H1 (cell line): ENCODE data around the gene MAGI2. TPM values are rescaled to one million over a fixed set of nuclear protein-coding genes. Genes with fewer than 3 reads are reported as not detected.

Experiments
- CTCF ChIA-PET: fragments of 300-600 bp; sonication (Branson Sonifier 250); formaldehyde crosslinking; loops from one replicate; lab custom pipeline; 2021; ENCODE audit not compliant: partially characterized antibody; lab: Charles Lee
- POLR2A ChIA-PET: fragments of 300-600 bp; sonication (Branson Sonifier 250); formaldehyde crosslinking; loops from one replicate; lab custom pipeline; 2021; ENCODE audit warnings: inconsistent platforms; ENCODE audit not compliant: partially characterized antibody; lab: Charles Lee
- DNase-seq, 2 experiments: peaks; one replicate each; pipeline versions ENCODE4 v3.0.0 to v3.0.0-alpha.2; 2010 to 2022; ENCODE audit warnings: low spot score in 2 of 2, low read depth in 1 of 2, mixed read lengths in 1 of 2
- FAIRE-seq: peaks from 2 replicates; lab custom pipeline; 2011; peaks lifted over from hg19 to GRCh38; lab: Jason Lieb, UNC
- H2AFZ ChIP-seq: 2 replicates; pipeline ENCODE4 v1.8.1; 2012; ENCODE audit warnings: low read length, inconsistent platforms
- H2AK5ac ChIP-seq: 2 replicates; pipeline ENCODE4 v1.6.1; 2013; ENCODE audit warnings: low read depth, low read length
- H2BK120ac ChIP-seq: replicated peaks from 2 replicates; pipeline ENCODE3; 2013; ENCODE audit warnings: low read depth, low read length, inconsistent platforms
- H2BK12ac ChIP-seq: 2 replicates; pipeline ENCODE4 v1.6.1; 2013; ENCODE audit warnings: low read depth, low read length
- H2BK15ac ChIP-seq: 2 replicates; pipeline ENCODE4 v1.6.1; 2013; ENCODE audit warnings: low read length
- H2BK20ac ChIP-seq: 2 replicates; pipeline ENCODE4 v1.6.1; 2013; ENCODE audit warnings: low read length
- H2BK5ac ChIP-seq: 2 replicates; pipeline ENCODE4 v1.6.1; 2013; ENCODE audit warnings: low read depth, low read length
- H3K14ac ChIP-seq: 2 replicates; pipeline ENCODE4 v1.6.1; 2013; ENCODE audit warnings: inconsistent platforms; ENCODE audit not compliant: insufficient read length
- H3K18ac ChIP-seq: 2 replicates; pipeline ENCODE4 v1.6.1; 2013; ENCODE audit warnings: low read length; ENCODE audit errors: extremely low read depth
- H3K23ac ChIP-seq: 2 replicates; pipeline ENCODE4 v1.6.1; 2013; ENCODE audit warnings: inconsistent platforms; ENCODE audit not compliant: insufficient read length
- H3K23me2 ChIP-seq: 2 replicates; pipeline ENCODE4 v1.6.1; 2013; ENCODE audit warnings: low read depth, low read length
- H3K27ac ChIP-seq: 2 replicates; pipeline ENCODE4 v1.6.1; 2011; ENCODE audit warnings: low read depth, low read length, inconsistent platforms
- H3K27me3 ChIP-seq, 4 experiments: replicated peaks in 1 of 4; 1 replicate in 1 of 4; 2 replicates in 3 of 4; pipeline versions ENCODE4 v1.6.1 to v1.8.1; 2011 to 2013; ENCODE audit warnings: low read length in 3 of 4, mild to moderate bottlenecking in 3 of 4, inconsistent platforms in 2 of 4, mixed read lengths in 2 of 4, moderate library complexity in 1 of 4; ENCODE audit not compliant: control insufficient read depth in 3 of 4, insufficient read depth in 3 of 4; ENCODE audit errors: extremely low read depth in 1 of 4
- H3K36me3 ChIP-seq, 4 experiments: 2 replicates each; pipeline versions ENCODE4 v1.6.1 to v1.8.1; 2011 to 2013; ENCODE audit warnings: mild to moderate bottlenecking in 4 of 4, low read length in 3 of 4, moderate library complexity in 2 of 4, control low read depth in 1 of 4, inconsistent platforms in 1 of 4; ENCODE audit not compliant: insufficient read depth in 4 of 4, control insufficient read depth in 2 of 4
- H3K4ac ChIP-seq: replicated peaks from 2 replicates; pipeline ENCODE3; 2013; ENCODE audit warnings: low read length, low read depth, mixed read lengths, inconsistent platforms; ENCODE audit not compliant: insufficient read length
- H3K4me1 ChIP-seq, 4 experiments: replicated peaks in 1 of 4; 1 replicate in 1 of 4; 2 replicates in 3 of 4; pipeline versions ENCODE4 v1.6.1 to v1.8.1; 2011 to 2013; ENCODE audit warnings: low read length in 3 of 4, inconsistent platforms in 2 of 4, mixed read lengths in 1 of 4; ENCODE audit not compliant: insufficient read depth in 4 of 4, control insufficient read depth in 3 of 4
- H3K4me2 ChIP-seq, 2 experiments: 2 replicates each; pipeline versions ENCODE4 v1.6.1 to v1.8.1; 2011 to 2013; ENCODE audit warnings: low read depth in 2 of 2, low read length in 2 of 2, control low read depth in 1 of 2, inconsistent platforms in 1 of 2, mild to moderate bottlenecking in 1 of 2; ENCODE audit not compliant: insufficient read depth in 1 of 2
- H3K4me3 ChIP-seq, 4 experiments: fragments of 200-600, 300-600 bp in 1 of 4; sonication (generic), shearing (Covaris generic), sonication (Bioruptor Twin) in 1 of 4; 2 replicates each; pipeline versions ENCODE4 v1.5.1 to v1.8.1; 2011 to 2016; ENCODE audit warnings: low read length in 4 of 4, low read depth in 3 of 4, control low read depth in 2 of 4, inconsistent platforms in 2 of 4, mild to moderate bottlenecking in 2 of 4, mixed read lengths in 1 of 4, moderate library complexity in 1 of 4; ENCODE audit not compliant: insufficient read depth in 2 of 4; ENCODE audit errors: extremely low read depth in 1 of 4
- H3K56ac ChIP-seq: replicated peaks from 2 replicates; pipeline ENCODE3; 2013; ENCODE audit warnings: low read depth, mild to moderate bottlenecking, mixed read lengths, low read length, inconsistent platforms; ENCODE audit not compliant: insufficient read length
- H3K79me1 ChIP-seq: 2 replicates; pipeline ENCODE4 v1.6.1; 2013; ENCODE audit warnings: low read depth, low read length, control low read depth
- H3K79me2 ChIP-seq, 2 experiments: 2 replicates each; pipeline versions ENCODE4 v1.6.1 to v1.8.1; 2012 to 2013; ENCODE audit warnings: low read length in 2 of 2, mild to moderate bottlenecking in 2 of 2, inconsistent platforms in 1 of 2; ENCODE audit not compliant: insufficient read depth in 2 of 2, control insufficient read depth in 1 of 2
- H3K9ac ChIP-seq, 4 experiments: replicated peaks in 1 of 4; 1 replicate in 1 of 4; 2 replicates in 3 of 4; pipeline versions ENCODE4 v1.6.1 to v1.8.1; 2011 to 2013; ENCODE audit warnings: low read depth in 3 of 4, low read length in 3 of 4, control low read depth in 2 of 4, mild to moderate bottlenecking in 2 of 4, moderate library complexity in 2 of 4, inconsistent platforms in 1 of 4; ENCODE audit errors: extremely low read depth in 1 of 4
- H3K9me3 ChIP-seq, 2 experiments: 2 replicates each; pipeline versions ENCODE4 v1.6.1 to v1.8.1; 2012 to 2013; ENCODE audit warnings: mild to moderate bottlenecking in 2 of 2, moderate library complexity in 2 of 2, control low read depth in 1 of 2, inconsistent platforms in 1 of 2, low read depth in 1 of 2, low read length in 1 of 2, mixed read lengths in 1 of 2; ENCODE audit not compliant: insufficient read depth in 2 of 2
- H4K20me1 ChIP-seq, 2 experiments: replicated peaks in 1 of 2; 2 replicates each; pipeline versions ENCODE3 to v1.8.1; 2011 to 2013; ENCODE audit warnings: inconsistent platforms in 2 of 2, low read length in 2 of 2, mild to moderate bottlenecking in 1 of 2; ENCODE audit not compliant: insufficient read depth in 2 of 2, control insufficient read depth in 1 of 2
- H4K5ac ChIP-seq: 2 replicates; pipeline ENCODE4 v1.6.1; 2013; ENCODE audit warnings: low read length, low read depth, mixed read lengths, inconsistent platforms; ENCODE audit not compliant: insufficient read length
- H4K8ac ChIP-seq: 2 replicates; pipeline ENCODE4 v1.8.0; 2013; ENCODE audit warnings: mild to moderate bottlenecking, moderate library complexity, low read length, inconsistent platforms; ENCODE audit not compliant: insufficient read depth; ENCODE audit errors: extremely low read depth
- H4K91ac ChIP-seq: replicated peaks from 2 replicates; pipeline ENCODE3; 2013; ENCODE audit warnings: low read length, mixed read lengths, inconsistent platforms; ENCODE audit not compliant: insufficient read length
- ASH2L ChIP-seq: fragments of 200-600, 300-600 bp; sonication (generic); IDR thresholded peaks from one replicate; pipeline ENCODE4 v1.7.1; 2017; ENCODE audit warnings: low read length
- CTCF ChIP-seq, 3 experiments: IDR thresholded peaks; 1 replicate in 2 of 3; 2 replicates in 1 of 3; pipeline versions ENCODE4 v1.5.1 to v1.6.1; 2011; ENCODE audit warnings: low read length in 3 of 3, mild to moderate bottlenecking in 3 of 3, inconsistent platforms in 2 of 3, low read depth in 1 of 3, moderate library complexity in 1 of 3; ENCODE audit not compliant: insufficient read depth in 1 of 3; ENCODE audit errors: control extremely low read depth in 1 of 3
- EZH2 ChIP-seq: fragments of 200-600 bp; sonication (generic); IDR thresholded peaks from 2 replicates; pipeline ENCODE4 v1.7.1; 2012; ENCODE audit warnings: low read depth, mild to moderate bottlenecking, moderate library complexity, low read length, inconsistent platforms; ENCODE audit not compliant: severe bottlenecking
- FOSL1 ChIP-seq: IDR thresholded peaks from 2 replicates; pipeline ENCODE4 v1.6.1; 2011; ENCODE audit warnings: mild to moderate bottlenecking, low read depth, low read length, moderate library complexity; ENCODE audit not compliant: insufficient read depth
- HDAC2 ChIP-seq, 2 experiments: fragments of 300-600 bp in 1 of 2; sonication (generic) in 1 of 2; IDR thresholded peaks; 2 replicates each; pipeline ENCODE4 v1.6.1; 2011 to 2012; ENCODE audit warnings: low read depth in 2 of 2, low read length in 2 of 2, mild to moderate bottlenecking in 2 of 2, moderate library complexity in 2 of 2, borderline replicate concordance in 1 of 2, inconsistent platforms in 1 of 2
- KDM1A ChIP-seq: fragments of 200-600, 300-600 bp; sonication (generic); IDR thresholded peaks from 2 replicates; pipeline ENCODE4 v1.7.1; 2016; ENCODE audit warnings: mild to moderate bottlenecking, low read length, borderline replicate concordance
- KDM4A ChIP-seq: IDR thresholded peaks from one replicate; pipeline ENCODE4 v1.7.1; 2012; ENCODE audit warnings: low read depth, mild to moderate bottlenecking, moderate library complexity, low read length, inconsistent platforms; ENCODE audit not compliant: severe bottlenecking
- NRF1 ChIP-seq: IDR thresholded peaks from 2 replicates; pipeline ENCODE4 v1.6.1; 2011; ENCODE audit warnings: mild to moderate bottlenecking, low read depth, low read length, improper control_type of control experiment
- POLR2AphosphoS5 ChIP-seq: IDR thresholded peaks from 2 replicates; pipeline ENCODE4 v1.6.1; 2011; ENCODE audit warnings: low read depth, low read length
- SAP30 ChIP-seq: fragments of 300-600 bp; sonication (generic); IDR thresholded peaks from 2 replicates; pipeline ENCODE4 v1.7.1; 2012; ENCODE audit warnings: low read length, moderate library complexity, mild to moderate bottlenecking, inconsistent platforms; ENCODE audit not compliant: insufficient read depth, insufficient replicate concordance
- SIX5 ChIP-seq: IDR thresholded peaks from 2 replicates; pipeline ENCODE4 v1.6.1; 2011; ENCODE audit warnings: mild to moderate bottlenecking, low read depth, low read length
- WGBS, 2 experiments: shearing (Covaris generic) in 1 of 2; methylation state at CpG; one replicate each; pipeline versions ENCODE4 v1.1.6 to v1.1.7; 2013 to 2015; ENCODE audit warnings: low lambda C conversion rate in 2 of 2, mixed read lengths in 2 of 2, inconsistent platforms in 1 of 2, low coverage in 1 of 2, missing lambda C conversion rate in 1 of 2; ENCODE audit not compliant: insufficient replicate concordance in 2 of 2, insufficient coverage in 1 of 2, insufficient read length in 1 of 2; ENCODE audit errors: extremely low coverage in 1 of 2, missing lambda C conversion rate in 1 of 2; 5-methylcytosine and 5-hydroxymethylcytosine counted together
- polyA plus RNA-seq, 7 experiments: library from polyadenylated mRNA; depleted of rRNA in 3 of 7; stranded (reverse) in 5 of 7; unstranded in 2 of 7; fragments of >200 nt in 5 of 7; fragments of 200-250 nt in 2 of 7; gene quantifications; 1 replicate in 5 of 7; 2 replicates in 1 of 7; 4 replicates in 1 of 7; pipeline versions ENCODE4 v1.2.1 to v1.2.3, GENCODE V29; 2011 to 2013; ENCODE audit warnings: missing spikeins in 2 of 7, mixed read lengths in 2 of 7
- total RNA-seq: library from RNA; stranded (reverse); fragmentation: NEBNext Ultra II Directional; extraction: Animal tissue kit (Norgen Biotek cat#: 25700); gene quantifications from 2 replicates; pipeline ENCODE4 v1.2.1, GENCODE V29; 2021

The MAGI2 gene
- total and polyA plus RNA-seq, 2 of the 8 experiments (the other 6 are each of a cell fraction or from before 2014, with no cell fraction given) = 6.0 to 27.3 TPM

- ChIA-PET CTCF (interaction anchor here (0.8 kb wide), 1 partner anchor 119 kb away, joined by 3 read pairs; no protein-coding TSS in a partner anchor), POLR2A (no interaction called here)
- Histone ChIP-seq H3K23ac (no peak overlapping the region), H4K8ac (no peak overlapping the region), H3K36me3 (no peaks in the 10 kb centered on the region), H3K56ac (no peak overlapping the region), H3K79me1 (no peaks in the 10 kb centered on the region), H4K20me1 (no peaks in the 10 kb centered on the region), H2BK5ac (no peak overlapping the region), H3K79me2 (no peaks in the 10 kb centered on the region), H3K9ac (no peak overlapping the region), H2BK20ac (no peak overlapping the region), H2AFZ (0 out of 2 replicates have a peak overlapping the region, but pooled peaks have one; percentile 70), H3K27ac (no peak overlapping the region), H3K9me3 (no peaks in the 10 kb centered on the region), H3K14ac (no peak overlapping the region), H2BK120ac (no peak overlapping the region), H4K5ac (no peak overlapping the region), H3K18ac (no peak overlapping the region), H4K91ac (no peak overlapping the region), H3K27me3 (no peaks in the 10 kb centered on the region), H2AK5ac (no peak overlapping the region), H3K4me3 (no peak overlapping the region), H3K4ac (no peak overlapping the region), H3K4me2 (no peak overlapping the region), H3K4me1 (no peaks in the 10 kb centered on the region), H3K23me2 (no peaks in the 10 kb centered on the region), H2BK12ac (no peak overlapping the region), H2BK15ac (no peak overlapping the region)
- 94% methylated on average over 3 of the region's 3 CpGs; no CpG with 5 or more reads in 1 of the 2 experiments for WGBS, 2 experiments
- FAIRE-seq (peak; percentile 32), DNase-seq (no peak)
- TF ChIP-seq FOSL1 (no peak), CTCF (IDR thresholded peaks at IDR 0.05; ENCODE audit: control extremely low read depth in 1 of 3, insufficient read depth in 1 of 3, low read depth in 1 of 3, low read length in 3 of 3) (no peak), POLR2AphosphoS5 (no peak), HDAC2 (IDR thresholded peaks at IDR 0.05; ENCODE audit: borderline replicate concordance in 1 of 2, low read depth in 2 of 2, low read length in 2 of 2) (no peak), SAP30 (no peak), KDM4A (no peak), EZH2 (no peak), SIX5 (no peak), ASH2L (no peak), KDM1A (no peak), NRF1 (no peak)
Measured at GRCh38 chr7:79412438-79412837, 41.0 kb downstream of the MAGI2 start.
